Putamen (tissue), 1 donor: ENCODE data around the gene SCGB3A1.

Experiments used
- DNase-seq: peaks from one replicate; pipeline ENCODE4 v3.0.0-alpha.2; 2016; ENCODE audit warnings: low spot score

SCGB3A1 gene

DNA sequence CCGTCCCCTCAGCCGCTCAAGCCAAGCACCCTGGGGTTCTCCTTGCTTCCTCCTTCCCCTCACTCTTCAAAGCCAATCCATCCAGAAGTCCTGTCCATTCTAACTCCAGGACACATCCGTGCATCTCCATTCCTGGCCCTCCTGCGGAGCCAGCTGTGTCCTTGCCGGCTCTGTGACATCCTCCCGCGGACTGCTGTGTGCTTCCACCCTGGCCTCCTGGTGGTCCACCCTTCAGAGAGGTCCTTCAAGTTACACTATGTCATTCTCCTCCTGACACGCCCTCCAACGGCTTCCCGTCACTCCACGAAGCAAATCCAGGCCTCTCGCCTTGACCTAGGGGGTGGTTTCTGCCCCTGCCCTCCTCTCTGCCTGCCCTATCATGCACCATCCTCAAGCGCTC is 13.0 kb upstream of the SCGB3A1 start:
- no peak for DNase-seq

DNA sequence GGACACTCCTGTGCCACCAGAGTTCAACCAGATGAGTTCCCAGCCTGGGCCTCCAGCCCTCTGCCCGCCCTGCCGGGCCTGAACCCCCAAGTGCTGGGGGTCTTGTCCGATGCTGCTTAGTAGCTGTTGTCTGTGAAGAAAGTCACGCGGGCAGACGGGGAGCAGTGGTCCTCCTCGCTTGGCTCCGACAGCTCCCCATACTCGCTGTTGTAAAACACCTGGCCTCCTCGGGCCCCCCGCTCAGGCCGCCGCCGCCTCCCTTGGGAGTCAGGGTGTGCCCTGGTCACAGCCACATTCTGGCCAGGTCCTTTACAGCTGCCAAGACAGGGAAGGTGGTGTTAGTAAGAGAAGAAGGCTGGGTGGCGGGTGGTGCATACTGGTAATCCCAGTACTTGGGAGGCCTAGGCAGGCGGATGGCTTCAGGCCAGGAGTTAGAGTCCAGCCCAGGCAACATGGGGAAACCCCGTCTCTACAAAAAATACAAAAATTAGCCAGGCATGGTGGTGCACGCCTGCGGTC is 11.8 kb upstream of the SCGB3A1 start:
- DNase-seq = no peak

DNA sequence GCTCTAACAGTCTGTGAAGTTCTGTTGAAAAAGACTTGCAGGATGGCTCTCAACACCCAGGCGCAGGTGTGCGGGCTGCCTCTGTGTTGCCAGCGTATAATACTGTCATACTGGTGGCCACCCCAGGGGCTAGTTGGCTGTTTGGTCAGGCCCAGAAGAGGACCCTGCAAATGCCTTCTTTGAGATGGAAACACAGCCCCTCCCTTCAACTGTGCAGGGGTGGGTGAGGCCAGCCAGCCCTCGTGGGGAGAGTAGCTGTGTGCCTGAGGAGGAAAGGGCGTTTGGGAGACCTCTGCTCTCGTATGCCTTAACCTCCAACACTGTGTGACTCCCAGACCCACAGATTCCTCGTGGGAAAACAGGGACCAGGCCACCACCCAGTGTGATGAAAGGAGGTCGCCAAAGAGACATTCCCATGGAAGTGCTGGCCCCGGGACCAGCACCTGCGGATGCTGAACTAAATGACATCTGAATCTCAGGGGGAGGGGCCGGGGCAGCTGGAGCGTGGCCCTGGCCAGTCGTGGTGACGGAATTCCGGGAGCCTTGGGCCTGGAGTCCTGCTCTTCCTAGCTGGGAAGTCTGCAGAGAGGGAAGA is 11.3 kb upstream of the SCGB3A1 start:
- no peak for DNase-seq

DNA sequence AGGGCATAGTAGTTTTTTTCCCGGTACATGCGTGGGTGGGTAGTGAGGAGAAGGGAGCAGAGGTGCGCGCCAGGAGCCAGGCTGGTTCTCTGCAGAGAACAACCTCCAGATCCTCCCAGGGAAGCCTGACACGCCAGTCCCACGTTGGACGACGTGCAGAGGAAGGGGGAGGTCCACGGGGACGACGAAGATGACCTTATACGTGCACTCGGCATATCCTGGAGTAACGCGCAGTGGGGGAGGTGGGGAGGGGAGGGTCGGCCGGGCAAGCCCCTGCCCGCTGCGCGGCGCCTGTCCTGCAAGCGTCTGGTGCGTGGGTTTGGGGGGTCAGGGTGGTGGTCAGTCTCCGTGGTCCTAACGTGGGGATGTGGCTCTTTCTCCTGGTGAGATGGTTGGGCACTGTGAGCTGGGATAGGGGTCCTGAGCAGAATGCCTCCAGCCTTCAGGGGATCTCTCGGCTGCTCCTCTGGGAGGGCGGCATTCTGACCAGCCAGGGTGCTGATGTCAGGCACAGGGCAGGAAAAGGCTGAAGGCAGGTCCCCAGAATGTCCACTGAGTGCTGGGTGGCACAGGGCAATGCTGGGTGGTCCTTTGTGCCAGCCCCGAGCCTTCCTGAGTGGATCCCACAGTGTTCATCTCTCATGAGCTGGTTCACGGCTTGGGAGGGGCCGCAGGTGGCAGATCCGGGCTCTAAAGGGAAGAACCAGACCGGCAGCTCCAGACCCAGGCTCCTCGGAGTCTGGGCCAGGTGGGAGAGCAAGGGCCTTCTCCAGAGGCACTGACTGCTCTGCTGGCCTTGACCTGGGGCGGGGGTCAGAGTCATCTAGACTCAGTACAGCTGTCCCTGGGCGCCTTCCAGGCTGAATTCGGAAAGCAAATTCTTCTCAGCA is 10.5 kb upstream of the SCGB3A1 start:
- peak; percentile 34 for DNase-seq

DNA sequence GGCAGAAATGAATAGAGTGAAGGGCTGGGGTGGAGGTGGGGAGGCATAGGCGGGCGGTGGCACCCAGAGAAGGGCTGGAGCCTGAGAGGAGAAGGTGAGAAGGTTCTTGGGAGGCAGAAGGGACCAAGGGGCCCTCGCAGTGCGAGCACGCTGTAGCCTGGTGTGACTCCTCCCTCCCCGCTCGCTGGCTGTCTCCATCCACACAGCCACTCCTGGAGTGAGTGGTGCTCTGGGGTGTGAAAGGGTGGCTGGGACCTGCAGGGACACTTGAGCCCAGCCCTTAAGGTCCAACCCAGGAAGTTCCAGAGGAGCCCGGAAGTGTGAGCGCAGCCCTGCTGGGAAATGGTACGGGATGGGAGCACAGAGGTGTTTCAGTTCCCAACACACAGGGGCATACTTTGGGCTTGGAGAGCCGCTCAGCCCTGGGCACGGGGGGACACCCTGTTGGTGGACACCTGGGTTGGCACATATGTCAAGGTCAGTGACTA is 9.3 kb upstream of the SCGB3A1 start:
- no peak for DNase-seq

DNA sequence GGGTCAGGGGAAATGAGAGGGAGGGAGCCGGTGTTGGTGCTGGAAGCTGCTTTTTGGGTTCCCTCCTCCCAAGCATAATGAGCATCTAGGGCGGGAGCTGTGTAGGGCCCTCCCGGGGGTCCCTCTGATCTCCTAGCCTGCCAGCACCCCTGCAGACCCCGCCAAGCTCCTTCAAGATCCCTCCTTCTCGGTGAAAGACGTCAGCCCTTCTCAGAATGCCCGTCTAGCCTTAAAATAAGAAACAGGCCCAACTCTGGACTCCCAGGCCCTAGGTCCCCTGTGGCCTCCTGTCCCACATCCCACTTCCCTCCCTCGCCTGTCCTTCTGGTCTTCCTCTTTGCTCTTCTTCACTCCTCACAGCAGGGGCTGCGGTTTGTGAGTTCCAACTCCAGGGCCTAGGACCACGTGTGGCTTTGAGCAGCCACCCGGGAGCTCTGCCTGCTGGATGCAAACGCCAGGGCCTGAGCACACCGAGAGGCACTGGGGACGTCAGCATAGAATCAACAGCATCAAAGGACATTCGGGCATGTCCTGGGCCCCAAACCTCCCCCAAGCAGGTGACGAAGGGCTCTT is 8.8 kb upstream of the SCGB3A1 start:
- no peak for DNase-seq

DNA sequence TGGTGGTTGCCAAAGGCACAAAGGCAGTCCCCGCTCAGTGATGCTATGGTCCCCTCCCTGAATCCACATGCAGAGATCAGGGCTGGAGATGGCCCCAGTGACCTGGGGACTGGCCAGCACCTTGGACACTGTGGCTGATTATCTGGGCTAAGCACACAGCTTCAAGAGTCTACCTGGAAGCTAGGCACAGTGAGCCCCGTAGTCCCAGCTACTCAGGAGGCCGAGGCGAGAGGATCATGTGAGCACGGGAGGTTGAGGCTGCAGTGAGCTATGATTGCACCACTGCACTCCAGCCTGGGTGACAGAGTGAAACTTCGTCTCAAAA is 8.3 kb upstream of the SCGB3A1 start:
- DNase-seq = no peak

DNA sequence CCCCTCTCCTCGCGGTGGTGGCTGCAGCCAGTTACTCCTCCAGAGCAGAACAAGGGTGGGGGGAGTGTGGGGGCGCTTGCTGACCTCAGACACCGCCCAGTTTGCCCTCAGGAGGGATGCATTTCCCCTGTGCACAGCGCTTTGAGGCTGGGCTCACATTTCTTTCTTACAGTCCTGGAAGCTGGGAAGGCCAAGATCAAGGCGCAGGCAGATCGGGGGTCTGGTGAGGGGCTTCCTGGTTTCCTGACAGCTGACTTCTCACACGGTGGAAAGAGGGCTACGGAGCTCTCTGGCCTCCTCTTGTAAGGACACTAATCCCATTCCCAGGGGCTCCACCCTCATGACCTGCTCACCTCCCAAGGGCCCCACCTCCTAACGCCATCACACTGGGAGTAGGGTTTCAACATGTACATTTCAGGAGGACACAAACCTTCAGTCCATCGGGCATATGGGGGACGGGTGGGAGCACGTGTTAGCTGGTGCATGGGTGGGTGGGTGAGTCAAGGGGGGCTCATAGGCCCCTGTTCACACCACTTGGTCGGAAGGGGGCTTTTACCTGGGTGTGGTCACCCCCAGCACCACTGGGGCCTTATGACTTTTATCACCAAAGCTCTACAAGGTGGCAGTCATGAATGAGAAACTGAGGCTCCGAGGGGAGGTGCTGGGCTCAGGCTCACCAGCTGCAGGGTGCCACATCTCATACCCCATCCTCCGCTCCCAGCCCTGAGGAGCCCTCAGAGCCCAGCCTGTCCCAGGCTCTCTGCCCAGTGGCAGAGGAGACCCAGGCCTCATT is 7.7 kb upstream of the SCGB3A1 start:
- DNase-seq = no peak

DNA sequence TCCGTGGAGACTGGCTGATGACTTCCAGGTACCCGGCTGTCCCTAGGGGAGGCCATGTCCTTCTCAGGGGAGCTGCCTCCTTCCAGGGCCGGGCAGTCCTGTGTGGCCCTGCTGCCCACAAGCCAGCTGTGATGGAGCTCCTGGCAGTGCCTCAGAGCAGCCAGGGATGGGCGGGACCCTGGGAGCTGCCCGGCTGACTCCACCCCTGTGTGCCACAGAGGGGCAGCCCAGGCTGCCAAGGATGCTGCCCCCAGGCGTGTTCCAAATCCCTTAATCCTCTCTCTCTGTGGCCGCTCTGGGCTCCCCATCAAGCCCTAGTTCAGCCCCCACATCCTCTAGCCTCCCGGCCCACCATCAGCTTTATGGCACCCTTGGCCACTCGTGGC is 7.0 kb upstream of the SCGB3A1 start:
- no peak for DNase-seq

DNA sequence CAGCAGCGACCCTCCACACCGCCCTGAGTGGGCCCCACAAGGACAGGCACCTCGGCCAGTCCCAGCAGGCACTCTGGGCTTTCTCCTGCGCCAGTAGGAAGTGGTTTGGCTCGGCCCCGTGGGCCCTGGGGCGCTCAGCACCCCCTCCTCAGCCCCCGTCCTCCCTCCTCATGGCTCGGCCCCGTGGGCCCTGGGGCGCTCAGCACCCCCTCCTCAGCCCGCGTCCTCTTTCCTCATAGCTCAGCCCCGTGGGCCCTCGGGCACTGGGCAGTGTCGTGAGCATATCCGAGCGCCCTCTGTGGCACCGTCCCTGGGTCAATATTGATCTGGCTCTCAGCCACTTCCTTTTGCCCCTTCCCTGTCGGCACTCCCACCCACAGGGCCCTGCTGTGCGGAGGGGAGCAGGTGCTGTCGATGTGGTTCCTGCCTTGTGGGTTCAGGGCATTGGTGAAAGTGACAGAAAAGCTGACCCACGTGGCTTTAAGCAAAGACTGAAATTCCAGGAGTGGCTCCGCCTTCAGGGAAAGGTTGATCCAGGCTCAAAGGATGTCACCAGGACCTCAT is 5.5 kb upstream of the SCGB3A1 start:
- no peak for DNase-seq

DNA sequence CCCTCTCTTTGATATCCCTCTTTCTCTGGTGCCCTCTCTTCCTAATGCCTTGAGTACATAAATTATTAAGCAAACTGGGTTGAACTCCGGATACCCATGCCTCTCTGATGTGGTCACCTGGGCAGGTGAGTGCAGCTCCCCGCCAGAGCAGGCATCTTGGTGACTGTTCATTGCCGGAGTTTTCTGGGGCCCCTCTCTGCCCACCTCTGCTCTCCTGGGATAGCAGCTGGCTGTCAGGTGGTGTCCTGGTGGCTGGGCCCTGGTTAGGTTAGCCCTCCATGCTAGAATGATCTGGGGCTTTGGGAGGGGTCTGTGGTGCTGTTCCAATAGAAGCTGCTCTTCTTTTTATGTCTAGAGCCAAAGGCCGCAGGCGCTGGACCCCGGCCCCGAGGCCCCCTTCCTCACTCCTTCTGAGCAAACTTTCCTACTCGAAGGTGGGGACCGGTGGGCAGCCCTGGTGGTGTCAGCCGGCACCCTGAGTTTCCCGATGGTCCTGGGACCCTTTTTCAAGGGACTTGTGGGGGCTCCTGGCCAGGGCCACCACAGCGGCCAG is 4.9 kb upstream of the SCGB3A1 start:
- DNase-seq = no peak

DNA sequence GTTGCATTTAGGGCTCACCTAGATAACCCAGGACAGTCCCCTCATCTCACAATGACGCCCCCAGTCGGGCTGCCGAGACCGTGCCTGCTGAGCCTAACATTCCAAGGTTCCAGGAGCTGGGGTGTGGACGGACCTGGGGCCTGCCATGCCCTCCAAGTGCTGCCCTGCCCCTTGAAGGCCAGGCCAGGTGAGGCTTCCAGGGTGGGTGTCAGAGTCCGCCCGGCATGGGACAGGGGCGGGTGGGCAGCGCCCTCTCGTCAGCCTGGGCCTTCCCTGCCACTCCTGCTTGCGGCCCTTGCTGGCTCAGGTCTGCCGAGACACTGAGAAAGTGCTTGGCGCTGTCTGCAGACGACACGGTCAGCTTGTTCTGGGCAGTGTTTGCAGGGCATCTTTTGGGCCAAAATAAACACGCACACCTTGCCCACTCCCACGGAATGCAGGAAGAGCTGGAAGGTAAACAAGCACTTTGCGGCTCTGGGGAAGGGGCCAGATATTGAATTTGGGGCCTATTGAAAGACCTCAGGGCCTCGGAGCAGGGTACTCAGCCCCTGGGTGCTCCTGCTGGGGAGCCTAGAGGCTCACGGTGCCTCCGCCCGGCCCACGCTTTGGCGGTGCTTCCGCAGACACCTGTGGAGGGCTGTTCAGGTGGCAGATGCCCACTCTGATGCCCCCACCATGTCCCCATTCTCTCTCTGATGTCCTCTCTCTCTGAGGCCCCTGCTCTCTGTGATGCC is 4.2 kb upstream of the SCGB3A1 start:
- no peak for DNase-seq

DNA sequence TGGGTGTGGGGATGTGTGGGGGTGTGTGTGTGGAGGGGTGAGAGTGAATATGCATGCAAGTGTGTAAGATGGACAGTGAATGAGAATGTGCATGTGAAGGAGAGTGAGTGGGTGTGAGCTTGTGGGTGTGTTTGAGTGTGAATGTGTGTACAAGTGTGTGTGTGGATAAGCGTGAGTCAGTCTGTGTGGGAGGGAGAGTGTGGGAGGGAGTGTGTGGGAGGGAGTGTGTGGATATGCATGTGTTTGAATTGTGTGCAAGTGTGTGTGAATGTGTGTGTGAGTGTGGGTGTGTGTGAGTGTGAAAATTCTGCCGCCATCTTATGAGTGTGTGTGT is 3.7 kb upstream of the SCGB3A1 start:
- no peak for DNase-seq

DNA sequence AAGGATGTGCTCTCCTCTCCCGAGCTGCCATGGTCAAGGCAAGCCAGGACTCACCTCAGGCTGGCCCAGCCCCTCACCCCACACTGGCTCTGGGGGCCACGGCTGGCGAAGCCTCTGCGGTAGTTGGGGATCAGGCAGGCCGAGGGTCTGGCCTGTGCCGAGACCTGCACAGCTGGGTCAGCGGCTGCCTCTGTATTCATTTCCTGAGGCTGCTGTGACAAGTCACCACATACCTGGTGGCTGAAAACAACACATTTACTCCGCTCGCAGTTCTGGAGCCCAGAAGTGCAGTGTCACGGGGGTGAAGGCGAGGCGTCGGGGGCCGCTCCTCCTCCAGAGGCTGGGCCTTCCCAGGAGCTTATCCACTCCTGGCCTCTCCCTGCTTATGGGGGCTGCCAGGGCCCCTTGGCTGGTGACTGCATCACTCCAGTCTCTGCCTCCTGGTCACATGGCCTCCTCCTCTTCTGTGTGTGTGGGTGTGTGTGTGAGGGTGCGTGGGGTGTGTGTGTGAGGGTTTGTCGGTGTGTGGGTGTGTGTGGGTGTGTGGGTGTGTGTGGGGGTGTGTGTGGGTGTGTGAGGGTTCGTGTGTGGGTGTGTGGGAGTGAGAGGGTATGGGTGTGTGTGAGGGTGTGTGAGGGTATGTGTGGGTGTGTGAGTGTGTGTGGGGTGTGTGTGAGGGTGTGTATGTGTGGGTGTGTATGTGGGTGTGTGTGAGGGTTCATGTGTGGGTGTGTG is 3.2 kb upstream of the SCGB3A1 start:
- DNase-seq = no peak

DNA sequence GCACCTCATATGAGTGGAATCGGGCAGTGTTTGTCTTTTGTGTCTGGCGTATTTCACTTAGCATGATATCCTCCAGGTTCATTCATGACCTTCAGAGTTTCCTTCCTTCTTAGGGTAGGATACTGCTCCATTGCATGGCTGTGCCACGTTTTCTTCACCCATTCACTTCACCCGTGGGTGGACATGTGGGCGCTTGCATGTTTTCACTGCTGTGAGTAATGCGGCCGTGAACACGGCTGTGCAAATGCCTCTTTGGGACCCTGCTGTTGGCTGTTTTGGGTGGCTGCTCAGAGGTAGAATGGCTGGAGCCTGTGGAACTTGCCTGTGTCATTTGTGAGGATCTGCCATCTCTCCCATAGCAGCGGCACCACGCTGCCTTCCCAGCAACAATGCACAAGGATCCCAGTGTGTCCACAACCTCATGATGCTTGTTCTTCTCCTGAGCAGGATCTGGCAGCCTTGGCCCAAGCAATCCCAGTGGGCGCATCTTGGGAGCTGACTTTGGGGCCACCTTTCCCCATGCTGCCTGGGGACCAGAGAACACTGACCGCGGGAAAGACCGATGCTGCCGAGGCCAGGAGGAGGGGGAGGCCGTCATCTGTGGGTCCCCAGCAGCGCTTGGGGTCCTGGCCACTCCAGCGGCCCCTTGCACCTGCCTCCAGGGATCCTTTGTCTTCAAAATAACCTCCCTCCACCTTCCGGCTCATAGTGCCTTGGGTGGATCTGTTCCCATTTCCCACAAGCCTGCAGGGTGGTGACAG is 2.3 kb upstream of the SCGB3A1 start:
- no peak for DNase-seq

DNA sequence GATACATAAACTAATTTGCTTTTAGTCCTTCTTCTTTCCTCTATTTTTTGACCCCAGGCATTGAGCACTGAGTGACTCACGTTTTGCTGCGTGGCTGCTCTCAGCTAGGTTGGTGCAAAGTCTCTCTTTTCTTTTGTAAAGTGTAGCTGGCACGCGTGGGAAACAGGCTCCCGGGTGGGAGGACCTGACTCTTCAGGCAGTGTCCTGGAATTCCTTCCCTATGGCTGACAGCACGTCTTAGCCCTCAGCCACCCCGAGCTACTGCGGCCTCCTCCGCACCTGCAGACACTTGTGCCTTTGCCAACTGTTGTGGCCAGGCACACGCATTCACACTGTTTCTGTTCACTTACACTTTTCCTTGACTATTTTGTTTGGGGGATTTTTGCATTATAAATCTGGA is 877 bp upstream of the SCGB3A1 start:
- peak; percentile 17 for DNase-seq

DNA sequence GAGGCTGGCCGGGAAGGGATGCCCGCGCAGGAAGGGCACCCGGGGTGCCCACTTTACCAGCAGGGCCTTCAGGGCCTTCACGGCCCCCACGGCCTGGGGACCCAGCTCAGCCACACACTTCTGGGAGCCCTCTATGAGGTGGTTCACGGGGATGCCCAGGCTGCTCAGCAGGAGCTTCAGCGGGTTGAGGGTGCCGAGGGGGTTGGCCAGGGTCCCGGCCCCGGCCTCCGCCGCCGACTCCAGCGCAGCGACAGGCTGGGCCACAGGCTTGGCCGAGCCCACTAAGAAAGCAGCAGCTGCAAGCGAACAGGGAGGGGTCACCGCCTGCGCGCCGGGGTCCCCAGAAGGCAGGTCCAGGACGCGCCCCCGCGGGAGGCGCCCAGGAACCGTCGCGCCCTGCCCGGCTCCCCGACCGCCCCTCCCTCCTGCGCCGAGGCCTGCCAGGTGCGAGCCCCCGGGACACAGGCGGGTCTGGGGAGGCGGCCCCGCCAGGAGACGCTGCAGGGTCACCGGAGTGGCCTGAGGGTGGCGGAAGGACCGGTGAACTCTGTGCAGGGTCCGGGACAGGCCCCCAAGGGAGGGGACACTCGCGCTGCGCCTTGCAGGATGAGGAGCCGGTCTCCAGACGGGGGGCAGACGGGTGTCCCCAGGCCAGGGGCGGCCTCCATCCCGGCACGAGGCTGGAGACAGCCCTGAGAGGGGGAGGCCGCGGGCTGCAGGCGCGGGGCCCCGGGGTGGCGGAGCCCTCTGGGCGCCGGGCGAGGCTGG is 572 bp downstream of the SCGB3A1 start:
- no peak for DNase-seq

DNA sequence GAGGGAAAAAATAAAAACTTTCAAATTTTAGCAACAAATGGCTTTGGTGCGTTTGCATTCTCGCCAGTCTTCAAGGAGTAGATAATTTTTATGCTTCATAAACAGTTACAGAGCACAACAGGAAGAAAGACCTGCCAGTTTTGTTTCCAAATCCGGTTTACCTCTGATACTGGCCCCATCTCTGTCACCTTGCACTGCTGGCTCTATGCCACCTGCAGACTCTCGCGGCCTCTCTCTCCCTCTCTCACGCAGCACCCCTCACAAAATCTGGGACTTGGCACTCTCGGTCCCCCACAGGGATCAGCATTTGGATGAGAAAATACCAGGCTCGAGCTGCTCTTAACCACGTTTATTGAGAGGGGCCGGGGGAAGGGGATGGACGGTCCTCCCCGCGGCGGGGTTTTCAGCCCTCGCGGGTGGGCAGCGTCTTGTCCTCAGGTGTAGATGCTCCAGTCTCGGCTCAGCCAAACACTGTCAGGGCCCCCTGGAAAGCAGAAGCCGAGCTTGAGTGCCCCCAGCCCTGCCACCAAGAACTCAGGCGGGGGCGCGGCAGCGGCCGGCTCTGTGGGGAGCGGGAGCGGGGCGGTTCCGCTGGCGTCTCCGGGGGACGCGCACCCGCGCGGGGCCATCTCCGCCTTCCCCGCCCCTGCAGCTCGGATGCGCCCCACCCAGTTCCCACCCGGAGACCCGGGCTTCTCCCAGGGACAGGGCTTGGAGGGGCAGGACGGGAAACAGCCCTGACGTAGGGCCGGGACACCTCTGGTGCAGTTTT is 1.3 kb downstream of the SCGB3A1 start:
- no peak for DNase-seq
